ENCODE data around the gene RHOBTB3.

DNA sequence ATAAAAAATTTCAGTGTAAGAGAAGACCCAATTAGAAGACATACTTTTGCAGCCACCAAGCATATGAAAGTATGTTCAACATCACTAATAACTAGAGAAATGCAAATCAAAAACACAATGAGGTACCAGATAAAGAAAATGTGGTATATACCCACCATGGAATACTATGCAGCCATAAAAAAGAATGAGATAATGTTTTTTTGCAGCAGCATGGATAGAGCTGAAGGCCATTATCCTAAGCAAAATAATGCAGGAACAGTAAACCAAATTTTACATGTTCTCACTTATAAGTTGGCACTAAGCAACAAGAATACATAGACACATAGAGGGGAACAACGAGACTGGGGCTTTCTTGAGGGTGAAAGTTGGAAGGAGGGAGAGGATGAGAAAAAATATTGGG is 41.5 kb upstream of the RHOBTB3 start:
- TF ChIP-seq CTCF (IDR thresholded peaks at IDR 0.05) (no peak), POLR2AphosphoS5 (IDR thresholded peaks at IDR 0.05) (no peak), POLR2A (IDR thresholded peaks at IDR 0.05) (no peak)

Data from prostate gland (tissue), 2 donors.